ENCODE results near the gene PLA2R1. TPM values are rescaled to one million over a fixed set of nuclear protein-coding genes. Genes with fewer than 3 reads are reported as not detected.

The PLA2R1 gene
- total RNA-seq, 3 donors from 2014 or later: 12.5 to 49.9 (median 27.9) TPM

DNA sequence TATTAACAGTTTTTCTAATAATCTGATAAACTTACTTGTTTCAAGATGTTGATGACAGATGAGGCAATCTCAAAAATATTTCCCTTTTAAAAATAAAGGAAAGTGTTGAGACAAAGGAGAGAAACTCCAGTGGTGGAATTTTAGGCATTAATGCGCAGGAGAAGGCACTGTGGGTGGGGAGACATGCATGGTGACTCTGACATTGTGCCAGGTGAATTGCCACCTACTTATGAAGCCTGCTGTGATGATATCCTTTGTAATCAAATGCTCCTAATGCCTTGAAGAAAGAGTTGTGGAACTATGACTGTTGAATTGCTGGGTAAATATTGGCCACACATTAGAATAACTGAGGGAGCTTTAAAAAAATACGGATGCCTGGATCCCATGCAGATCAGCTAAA lies 101.4 kb downstream of the PLA2R1 start:
- no peak overlapping the region for H3K4me3 ChIP-seq
- TF ChIP-seq POLR2A (IDR thresholded peaks at IDR 0.05) (no peak), POLR2AphosphoS5 (IDR thresholded peaks at IDR 0.05) (no peak)
- TF ChIP-seq, protein P1, sequence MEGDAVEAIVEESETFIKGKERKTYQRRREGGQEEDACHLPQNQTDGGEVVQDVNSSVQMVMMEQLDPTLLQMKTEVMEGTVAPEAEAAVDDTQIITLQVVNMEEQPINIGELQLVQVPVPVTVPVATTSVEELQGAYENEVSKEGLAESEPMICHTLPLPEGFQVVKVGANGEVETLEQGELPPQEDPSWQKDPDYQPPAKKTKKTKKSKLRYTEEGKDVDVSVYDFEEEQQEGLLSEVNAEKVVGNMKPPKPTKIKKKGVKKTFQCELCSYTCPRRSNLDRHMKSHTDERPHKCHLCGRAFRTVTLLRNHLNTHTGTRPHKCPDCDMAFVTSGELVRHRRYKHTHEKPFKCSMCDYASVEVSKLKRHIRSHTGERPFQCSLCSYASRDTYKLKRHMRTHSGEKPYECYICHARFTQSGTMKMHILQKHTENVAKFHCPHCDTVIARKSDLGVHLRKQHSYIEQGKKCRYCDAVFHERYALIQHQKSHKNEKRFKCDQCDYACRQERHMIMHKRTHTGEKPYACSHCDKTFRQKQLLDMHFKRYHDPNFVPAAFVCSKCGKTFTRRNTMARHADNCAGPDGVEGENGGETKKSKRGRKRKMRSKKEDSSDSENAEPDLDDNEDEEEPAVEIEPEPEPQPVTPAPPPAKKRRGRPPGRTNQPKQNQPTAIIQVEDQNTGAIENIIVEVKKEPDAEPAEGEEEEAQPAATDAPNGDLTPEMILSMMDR (IDR thresholded peaks at IDR 0.05): no peak
- intact Hi-C loops (cut with DNase I; ENCODE audit: low total_unique reads): no loop called here

GRCh38 chr2:159960414-159960813 lies 102.0 kb downstream of the PLA2R1 start:
- intact Hi-C loops (cut with DNase I; ENCODE audit: low total_unique reads): no loop called here

More for the DNA sequence above, 101.4 kb downstream of the PLA2R1 start:
- Histone ChIP-seq H3K9me3 (no peaks in the 10 kb centered on the region), H3K27me3 (no peaks in the 10 kb centered on the region), H3K4me1 (no peaks in the 10 kb centered on the region), H3K27ac (peak overlapping the region in 1 of 2 donors; percentile 37), H3K36me3 (no peaks in the 10 kb centered on the region)
- DNase-seq (ENCODE audit: low spot score in 2 of 2): no peak

DNA sequence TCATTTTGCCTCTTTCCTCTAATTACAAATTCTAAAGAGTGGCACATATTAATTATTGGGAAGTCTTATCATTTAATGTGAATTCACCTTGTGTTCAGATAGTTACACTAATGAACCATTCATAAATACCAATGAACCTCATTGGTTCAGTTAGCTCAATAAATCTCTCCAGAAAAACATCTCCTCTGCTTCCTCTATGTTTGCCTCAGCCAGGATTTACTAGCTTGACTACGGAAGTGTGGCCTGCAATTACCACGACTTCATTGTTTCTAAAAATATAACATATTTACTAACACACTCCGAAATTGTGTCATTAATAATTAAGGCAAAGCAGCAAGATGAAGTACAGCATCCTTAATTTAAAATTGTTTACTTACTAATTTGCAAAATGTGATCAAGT lies 103.3 kb downstream of the PLA2R1 start:
- Histone ChIP-seq H3K9me3 (no peaks in the 10 kb centered on the region), H3K4me3 (no peak overlapping the region), H3K36me3 (no peaks in the 10 kb centered on the region), H3K27ac (no peak overlapping the region), H3K4me1 (no peaks in the 10 kb centered on the region), H3K27me3 (no peaks in the 10 kb centered on the region)
- TF ChIP-seq POLR2A (IDR thresholded peaks at IDR 0.05) (no peak), POLR2AphosphoS5 (IDR thresholded peaks at IDR 0.05) (no peak)
- TF ChIP-seq, protein P1 (IDR thresholded peaks at IDR 0.05): no peak
- intact Hi-C loops (cut with DNase I; ENCODE audit: low total_unique reads): no loop called here
- no peak for DNase-seq (ENCODE audit: low spot score in 2 of 2)

More at GRCh38 chr2:159960414-159960813, 102.0 kb downstream of the PLA2R1 start:
- no peaks in the 10 kb centered on the region for H3K36me3 ChIP-seq
- no peak for DNase-seq (ENCODE audit: low spot score in 2 of 2)
- H3K4me3 ChIP-seq: no peak overlapping the region
- H3K27ac ChIP-seq: no peak overlapping the region
- no peak for TF ChIP-seq POLR2AphosphoS5 (IDR thresholded peaks at IDR 0.05)
- TF ChIP-seq POLR2A (IDR thresholded peaks at IDR 0.05): no peak
- TF ChIP-seq, protein P1 (IDR thresholded peaks at IDR 0.05): no peak
- no peaks in the 10 kb centered on the region for H3K9me3 ChIP-seq
- H3K4me1 ChIP-seq: no peaks in the 10 kb centered on the region
- no peaks in the 10 kb centered on the region for H3K27me3 ChIP-seq

DNA sequence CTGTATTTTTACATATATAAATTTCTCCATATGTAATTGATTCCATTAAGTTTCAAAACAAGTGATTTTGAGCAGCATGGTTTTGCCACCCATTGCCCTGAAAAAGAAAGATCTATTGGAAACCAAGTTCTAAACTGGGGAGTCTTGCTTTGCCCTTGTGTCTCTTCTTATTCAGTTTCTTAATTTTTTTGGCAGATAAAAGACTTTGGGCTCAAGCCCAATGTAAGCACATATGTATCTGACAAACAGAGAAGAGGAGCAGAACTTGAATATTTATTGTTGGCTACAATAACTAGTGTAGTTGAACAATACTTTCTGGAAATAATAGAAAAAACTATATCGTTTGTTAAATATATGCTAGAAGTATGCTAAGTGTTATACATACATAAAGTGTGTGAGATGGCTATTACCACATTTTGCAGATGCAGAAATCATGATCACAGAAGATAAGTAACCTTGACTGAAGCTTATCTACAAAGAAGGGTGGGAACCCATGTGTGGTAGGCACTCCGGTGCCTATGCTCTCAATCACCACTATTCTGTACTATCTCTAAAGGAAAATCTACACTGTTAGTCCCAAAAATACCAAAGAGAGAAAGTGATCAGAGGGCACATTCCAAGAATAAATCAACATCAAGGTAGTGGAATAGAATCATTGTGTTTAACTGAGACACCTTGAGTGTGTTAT lies 109.1 kb downstream of the PLA2R1 start:
- Histone ChIP-seq H3K4me1 (no peaks in the 10 kb centered on the region), H3K27me3 (no peaks in the 10 kb centered on the region), H3K27ac (no peak overlapping the region), H3K4me3 (no peak overlapping the region), H3K9me3 (no peaks in the 10 kb centered on the region), H3K36me3 (no peaks in the 10 kb centered on the region)
- DNase-seq (ENCODE audit: low spot score in 2 of 2): no peak
- intact Hi-C loops (cut with DNase I; ENCODE audit: low total_unique reads): no loop called here
- TF ChIP-seq, protein P1 (IDR thresholded peaks at IDR 0.05): no peak
- TF ChIP-seq POLR2AphosphoS5 (IDR thresholded peaks at IDR 0.05): no peak
- no peak for TF ChIP-seq POLR2A (IDR thresholded peaks at IDR 0.05)

DNA sequence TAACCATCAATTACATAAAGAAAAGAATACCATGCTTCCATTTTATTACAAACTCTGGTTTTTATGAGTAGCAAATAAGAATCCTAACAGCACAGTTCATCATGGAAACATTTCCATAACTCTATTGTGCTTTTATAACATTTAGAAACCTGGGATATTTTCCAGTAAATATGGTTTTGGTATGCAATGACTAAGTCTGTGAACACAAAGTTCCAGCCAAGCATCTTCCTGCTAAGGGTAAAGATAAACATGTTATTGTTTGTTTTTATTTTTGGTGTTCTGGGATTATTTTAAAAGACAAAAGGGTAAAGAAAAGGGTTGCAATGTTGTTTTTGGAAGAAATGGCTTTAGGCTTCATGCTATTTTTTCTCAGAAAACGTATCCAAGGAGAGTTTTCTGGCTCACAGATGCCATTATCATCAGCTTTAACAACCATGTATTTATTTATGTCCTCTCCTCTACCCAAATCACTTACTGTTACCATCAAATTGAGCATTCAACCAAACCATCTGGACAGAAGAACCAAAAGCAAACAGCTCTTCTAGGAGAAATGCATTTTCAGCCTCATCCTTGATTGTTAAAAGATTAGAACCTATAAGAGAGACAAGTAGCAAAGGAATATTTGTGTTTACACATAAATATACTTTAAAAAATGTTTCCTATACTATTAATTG lies 116.0 kb downstream of the PLA2R1 start:
- Histone ChIP-seq H3K9me3 (no peaks in the 10 kb centered on the region), H3K27me3 (no peaks in the 10 kb centered on the region), H3K4me1 (no peaks in the 10 kb centered on the region), H3K27ac (peak overlapping the region; percentile 51 to 64), H3K4me3 (no peak overlapping the region), H3K36me3 (no peaks in the 10 kb centered on the region)
- no peak for DNase-seq (ENCODE audit: low spot score in 2 of 2)
- intact Hi-C loops (cut with DNase I; ENCODE audit: low total_unique reads): no loop called here
- TF ChIP-seq, protein P1 (IDR thresholded peaks at IDR 0.05): no peak
- TF ChIP-seq POLR2AphosphoS5 (IDR thresholded peaks at IDR 0.05): no peak
- TF ChIP-seq POLR2A (IDR thresholded peaks at IDR 0.05): no peak
